Ishikawa (cell line): ENCODE results near the gene NIPAL4.

Experiments used
- CEBPB ChIP-seq: IDR thresholded peaks from 2 replicates; pipeline ENCODE4 v1.6.1; 2012
- CREB1 ChIP-seq: IDR thresholded peaks from 2 replicates; pipeline ENCODE4 v1.6.1; 2012; ENCODE audit warnings: low read depth
- EGR1 ChIP-seq: IDR thresholded peaks from 2 replicates; pipeline ENCODE4 v1.6.1; 2012
- EP300 ChIP-seq: IDR thresholded peaks from 2 replicates; pipeline ENCODE4 v1.6.1; 2012; ENCODE audit warnings: borderline replicate concordance
- FOXM1 ChIP-seq: IDR thresholded peaks from 2 replicates; pipeline ENCODE4 v1.6.1; 2012; ENCODE audit warnings: low read depth, borderline replicate concordance
- NFIC ChIP-seq: IDR thresholded peaks from 2 replicates; pipeline ENCODE4 v1.6.1; 2012
- RAD21 ChIP-seq: IDR thresholded peaks from 2 replicates; pipeline ENCODE4 v1.6.1; 2012; ENCODE audit warnings: low read depth
- TAF1 ChIP-seq: IDR thresholded peaks from 2 replicates; pipeline ENCODE4 v1.6.1; 2012; ENCODE audit warnings: low read depth, mild to moderate bottlenecking
- TCF12 ChIP-seq: IDR thresholded peaks from 2 replicates; pipeline ENCODE4 v1.6.1; 2012; ENCODE audit warnings: low read depth
- TEAD4 ChIP-seq: IDR thresholded peaks from 2 replicates; pipeline ENCODE4 v1.6.1; 2012
- YY1 ChIP-seq: IDR thresholded peaks from 2 replicates; pipeline ENCODE4 v1.6.1; 2012; ENCODE audit warnings: low read depth
- ZBTB7A ChIP-seq: IDR thresholded peaks from 2 replicates; pipeline ENCODE4 v1.6.1; 2012; ENCODE audit warnings: low read depth
- TF ChIP-seq, protein P1 (sequence below): IDR thresholded peaks from 2 replicates; pipeline ENCODE4 v1.6.1; 2012
- TF ChIP-seq, protein P2 (sequence below): IDR thresholded peaks from 2 replicates; pipeline ENCODE4 v1.6.1; 2012; ENCODE audit warnings: low read depth, mild to moderate bottlenecking
- TF ChIP-seq, protein P3 (sequence below): IDR thresholded peaks from 2 replicates; pipeline ENCODE4 v1.6.1; 2012

Gene NIPAL4

DNA sequence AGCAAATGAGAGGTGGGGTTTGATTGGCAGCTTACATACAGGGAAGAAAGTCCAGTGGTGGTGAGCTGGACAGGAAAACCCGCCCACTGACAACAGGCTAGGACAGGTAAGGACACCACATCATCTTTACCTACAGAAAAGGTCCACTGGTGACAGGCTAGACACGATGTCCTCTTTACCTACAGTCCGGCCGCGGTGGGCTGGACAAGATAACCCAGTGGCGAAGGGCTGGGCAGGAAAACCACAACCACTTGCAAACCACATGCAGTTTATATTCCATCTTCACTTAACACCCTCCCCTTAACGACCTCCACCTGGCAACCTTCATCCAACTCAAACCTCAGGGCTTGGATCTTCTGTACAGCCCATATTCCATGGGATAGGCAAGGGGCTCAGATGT is 5.0 kb upstream of the NIPAL4 start:
- TF ChIP-seq EGR1 (no peak), FOXM1 (no peak)
- TF ChIP-seq, protein P1, sequence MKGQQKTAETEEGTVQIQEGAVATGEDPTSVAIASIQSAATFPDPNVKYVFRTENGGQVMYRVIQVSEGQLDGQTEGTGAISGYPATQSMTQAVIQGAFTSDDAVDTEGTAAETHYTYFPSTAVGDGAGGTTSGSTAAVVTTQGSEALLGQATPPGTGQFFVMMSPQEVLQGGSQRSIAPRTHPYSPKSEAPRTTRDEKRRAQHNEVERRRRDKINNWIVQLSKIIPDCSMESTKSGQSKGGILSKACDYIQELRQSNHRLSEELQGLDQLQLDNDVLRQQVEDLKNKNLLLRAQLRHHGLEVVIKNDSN: no peak

DNA sequence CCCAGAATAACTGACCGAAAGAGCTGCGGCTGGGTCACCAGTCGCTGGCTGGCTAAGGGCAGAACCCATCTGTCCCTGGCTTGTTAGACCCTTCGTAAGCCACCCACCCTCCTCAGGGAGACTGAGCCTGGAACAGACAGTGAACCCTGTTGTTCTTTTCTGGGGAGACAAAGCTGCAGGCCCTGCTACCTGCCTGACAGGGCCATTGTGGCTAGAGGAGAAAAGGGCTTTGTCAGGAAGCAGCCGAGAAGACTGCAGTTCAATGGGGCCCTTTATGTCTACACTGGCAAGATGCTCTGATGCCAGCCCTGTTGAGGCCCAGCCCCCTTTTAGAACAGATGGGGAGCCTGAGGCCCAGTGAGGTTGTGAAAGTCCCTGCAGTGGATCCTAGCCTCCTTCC is 3.7 kb upstream of the NIPAL4 start:
- TF ChIP-seq TEAD4: no peak
- TF ChIP-seq RAD21: no peak
- TF ChIP-seq, protein P2, sequence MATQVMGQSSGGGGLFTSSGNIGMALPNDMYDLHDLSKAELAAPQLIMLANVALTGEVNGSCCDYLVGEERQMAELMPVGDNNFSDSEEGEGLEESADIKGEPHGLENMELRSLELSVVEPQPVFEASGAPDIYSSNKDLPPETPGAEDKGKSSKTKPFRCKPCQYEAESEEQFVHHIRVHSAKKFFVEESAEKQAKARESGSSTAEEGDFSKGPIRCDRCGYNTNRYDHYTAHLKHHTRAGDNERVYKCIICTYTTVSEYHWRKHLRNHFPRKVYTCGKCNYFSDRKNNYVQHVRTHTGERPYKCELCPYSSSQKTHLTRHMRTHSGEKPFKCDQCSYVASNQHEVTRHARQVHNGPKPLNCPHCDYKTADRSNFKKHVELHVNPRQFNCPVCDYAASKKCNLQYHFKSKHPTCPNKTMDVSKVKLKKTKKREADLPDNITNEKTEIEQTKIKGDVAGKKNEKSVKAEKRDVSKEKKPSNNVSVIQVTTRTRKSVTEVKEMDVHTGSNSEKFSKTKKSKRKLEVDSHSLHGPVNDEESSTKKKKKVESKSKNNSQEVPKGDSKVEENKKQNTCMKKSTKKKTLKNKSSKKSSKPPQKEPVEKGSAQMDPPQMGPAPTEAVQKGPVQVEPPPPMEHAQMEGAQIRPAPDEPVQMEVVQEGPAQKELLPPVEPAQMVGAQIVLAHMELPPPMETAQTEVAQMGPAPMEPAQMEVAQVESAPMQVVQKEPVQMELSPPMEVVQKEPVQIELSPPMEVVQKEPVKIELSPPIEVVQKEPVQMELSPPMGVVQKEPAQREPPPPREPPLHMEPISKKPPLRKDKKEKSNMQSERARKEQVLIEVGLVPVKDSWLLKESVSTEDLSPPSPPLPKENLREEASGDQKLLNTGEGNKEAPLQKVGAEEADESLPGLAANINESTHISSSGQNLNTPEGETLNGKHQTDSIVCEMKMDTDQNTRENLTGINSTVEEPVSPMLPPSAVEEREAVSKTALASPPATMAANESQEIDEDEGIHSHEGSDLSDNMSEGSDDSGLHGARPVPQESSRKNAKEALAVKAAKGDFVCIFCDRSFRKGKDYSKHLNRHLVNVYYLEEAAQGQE: no peak

DNA sequence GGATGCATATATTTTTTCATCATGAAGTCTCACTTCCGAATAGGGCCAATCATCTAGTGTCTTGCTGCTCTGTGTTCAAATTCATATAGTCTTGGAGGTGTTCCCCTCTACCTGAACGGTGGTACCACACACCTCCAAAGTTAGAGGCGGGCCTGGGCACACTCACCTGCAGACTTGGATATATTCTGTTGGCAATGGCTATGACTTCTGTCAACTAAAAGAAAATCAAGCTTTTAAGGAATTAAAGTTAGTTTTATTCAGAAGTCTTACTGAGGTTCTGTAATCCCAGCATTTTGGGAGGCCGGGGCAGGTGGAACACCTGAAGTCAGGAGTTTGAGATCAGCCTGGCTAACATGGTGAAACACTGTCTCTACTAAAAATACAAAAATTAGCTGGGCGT is 2.6 kb upstream of the NIPAL4 start:
- TF ChIP-seq CREB1 (no peak), NFIC (no peak), EGR1 (no peak), TEAD4 (no peak), EP300 (no peak), RAD21 (no peak), CEBPB (no peak), YY1 (no peak), ZBTB7A (no peak), FOXM1 (no peak), TAF1 (no peak), TCF12 (no peak)
- TF ChIP-seq, protein P3, sequence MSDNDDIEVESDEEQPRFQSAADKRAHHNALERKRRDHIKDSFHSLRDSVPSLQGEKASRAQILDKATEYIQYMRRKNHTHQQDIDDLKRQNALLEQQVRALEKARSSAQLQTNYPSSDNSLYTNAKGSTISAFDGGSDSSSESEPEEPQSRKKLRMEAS: no peak
- TF ChIP-seq, protein P1: no peak
- TF ChIP-seq, protein P2: no peak

DNA sequence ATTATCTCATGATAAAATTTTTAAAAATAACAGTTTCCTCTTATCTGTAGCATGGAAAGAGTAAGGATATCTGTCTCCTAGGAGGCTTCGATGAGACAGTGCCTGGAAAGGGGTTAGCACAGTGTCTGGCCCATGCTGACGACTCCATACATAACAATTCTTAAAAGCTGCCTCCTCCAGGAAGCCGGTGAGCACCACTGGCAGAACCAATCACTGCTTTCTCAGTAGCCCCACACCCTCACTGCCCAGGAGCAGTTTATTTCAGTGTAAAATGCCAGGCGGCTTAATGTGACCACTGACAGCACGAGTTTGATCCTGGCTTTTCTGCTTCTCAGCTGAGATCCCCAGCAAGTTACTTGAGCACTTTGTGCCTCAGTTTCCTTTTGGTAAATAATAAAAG is 1.2 kb upstream of the NIPAL4 start:
- no peak for TF ChIP-seq RAD21

DNA sequence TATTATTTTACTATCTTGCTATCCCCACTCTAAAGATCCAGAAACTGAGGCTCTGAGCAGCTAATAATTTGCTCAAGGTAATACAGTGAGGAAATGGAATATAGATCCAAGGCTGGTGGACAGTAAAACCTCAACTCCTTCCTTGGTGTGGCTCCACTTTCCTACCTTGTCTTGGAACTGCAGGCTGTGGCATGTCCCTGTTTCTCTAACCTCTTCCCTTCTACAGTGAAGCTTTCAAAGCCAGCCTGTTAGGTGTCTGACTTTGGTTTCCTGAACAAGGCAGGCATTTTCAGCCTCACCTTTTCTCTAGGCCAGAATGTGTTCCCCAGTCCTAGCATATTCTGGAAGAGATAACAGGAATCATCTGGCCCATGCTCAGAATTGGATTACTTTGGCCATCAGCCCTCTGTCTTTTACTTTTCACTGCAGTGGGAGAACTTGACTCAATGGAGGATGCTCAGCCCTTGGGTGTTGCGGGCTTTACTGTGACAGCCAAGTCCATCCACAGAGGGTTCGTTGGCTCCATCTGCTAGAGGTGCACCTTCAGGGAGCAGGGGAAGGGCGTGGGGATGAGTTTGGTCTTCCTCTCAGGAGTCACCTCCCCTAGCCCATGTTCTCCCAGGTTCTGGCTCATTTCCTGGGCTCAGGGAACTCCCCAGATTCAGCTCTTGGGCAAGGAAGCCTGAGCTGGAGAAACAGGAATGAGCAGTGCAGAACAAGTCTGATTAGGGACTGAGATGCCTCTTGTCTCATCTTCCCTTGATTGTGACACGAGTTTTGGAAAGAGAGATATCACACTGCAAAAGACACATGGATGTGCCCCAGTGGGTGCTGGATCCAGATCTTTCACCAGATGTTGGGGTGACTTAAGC is 1.1 kb downstream of the NIPAL4 start:
- TF ChIP-seq TCF12 (no peak), RAD21 (no peak), EGR1 (no peak), YY1 (no peak), EP300 (no peak), ZBTB7A (no peak), TEAD4 (no peak), NFIC (no peak), CEBPB (no peak), CREB1 (no peak), FOXM1 (no peak)
- TF ChIP-seq, protein P2: no peak
- TF ChIP-seq, protein P3: no peak
